ENCODE results near the gene NBEAL2.

DNA sequence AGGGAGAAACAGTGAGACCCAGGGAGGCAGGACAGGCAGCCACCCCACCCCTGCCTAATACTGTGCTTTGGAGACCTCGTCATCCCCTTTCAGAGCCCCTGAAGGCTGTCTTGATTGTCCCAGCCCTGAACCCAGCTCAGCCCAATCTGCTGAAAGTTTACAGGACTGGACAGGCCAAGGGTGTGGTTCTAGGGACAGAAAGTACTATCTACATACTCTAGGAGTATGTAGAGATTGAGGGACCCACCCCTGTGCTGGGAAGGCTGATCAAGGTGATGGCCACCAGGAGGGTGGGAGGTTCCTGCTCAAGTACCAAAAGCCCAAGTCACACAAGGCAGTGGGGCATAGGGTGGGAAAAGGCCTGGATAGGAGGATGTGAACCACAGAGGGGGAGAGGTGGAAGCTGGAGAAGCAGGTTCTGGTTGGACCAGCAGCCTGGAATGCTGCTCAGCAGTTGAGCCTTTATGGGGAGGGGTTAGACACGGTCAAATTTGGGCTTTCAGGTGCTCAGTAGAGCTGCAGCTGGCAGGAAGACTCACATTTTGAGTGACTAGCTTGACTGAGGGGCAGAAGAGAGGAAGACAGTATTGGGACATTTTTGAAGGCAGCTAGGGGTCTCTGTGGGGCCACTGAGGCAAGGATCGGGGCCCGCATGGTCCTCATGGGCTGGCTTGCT is 6.7 kb downstream of the NBEAL2 start:
- TF ChIP-seq, protein P1, sequence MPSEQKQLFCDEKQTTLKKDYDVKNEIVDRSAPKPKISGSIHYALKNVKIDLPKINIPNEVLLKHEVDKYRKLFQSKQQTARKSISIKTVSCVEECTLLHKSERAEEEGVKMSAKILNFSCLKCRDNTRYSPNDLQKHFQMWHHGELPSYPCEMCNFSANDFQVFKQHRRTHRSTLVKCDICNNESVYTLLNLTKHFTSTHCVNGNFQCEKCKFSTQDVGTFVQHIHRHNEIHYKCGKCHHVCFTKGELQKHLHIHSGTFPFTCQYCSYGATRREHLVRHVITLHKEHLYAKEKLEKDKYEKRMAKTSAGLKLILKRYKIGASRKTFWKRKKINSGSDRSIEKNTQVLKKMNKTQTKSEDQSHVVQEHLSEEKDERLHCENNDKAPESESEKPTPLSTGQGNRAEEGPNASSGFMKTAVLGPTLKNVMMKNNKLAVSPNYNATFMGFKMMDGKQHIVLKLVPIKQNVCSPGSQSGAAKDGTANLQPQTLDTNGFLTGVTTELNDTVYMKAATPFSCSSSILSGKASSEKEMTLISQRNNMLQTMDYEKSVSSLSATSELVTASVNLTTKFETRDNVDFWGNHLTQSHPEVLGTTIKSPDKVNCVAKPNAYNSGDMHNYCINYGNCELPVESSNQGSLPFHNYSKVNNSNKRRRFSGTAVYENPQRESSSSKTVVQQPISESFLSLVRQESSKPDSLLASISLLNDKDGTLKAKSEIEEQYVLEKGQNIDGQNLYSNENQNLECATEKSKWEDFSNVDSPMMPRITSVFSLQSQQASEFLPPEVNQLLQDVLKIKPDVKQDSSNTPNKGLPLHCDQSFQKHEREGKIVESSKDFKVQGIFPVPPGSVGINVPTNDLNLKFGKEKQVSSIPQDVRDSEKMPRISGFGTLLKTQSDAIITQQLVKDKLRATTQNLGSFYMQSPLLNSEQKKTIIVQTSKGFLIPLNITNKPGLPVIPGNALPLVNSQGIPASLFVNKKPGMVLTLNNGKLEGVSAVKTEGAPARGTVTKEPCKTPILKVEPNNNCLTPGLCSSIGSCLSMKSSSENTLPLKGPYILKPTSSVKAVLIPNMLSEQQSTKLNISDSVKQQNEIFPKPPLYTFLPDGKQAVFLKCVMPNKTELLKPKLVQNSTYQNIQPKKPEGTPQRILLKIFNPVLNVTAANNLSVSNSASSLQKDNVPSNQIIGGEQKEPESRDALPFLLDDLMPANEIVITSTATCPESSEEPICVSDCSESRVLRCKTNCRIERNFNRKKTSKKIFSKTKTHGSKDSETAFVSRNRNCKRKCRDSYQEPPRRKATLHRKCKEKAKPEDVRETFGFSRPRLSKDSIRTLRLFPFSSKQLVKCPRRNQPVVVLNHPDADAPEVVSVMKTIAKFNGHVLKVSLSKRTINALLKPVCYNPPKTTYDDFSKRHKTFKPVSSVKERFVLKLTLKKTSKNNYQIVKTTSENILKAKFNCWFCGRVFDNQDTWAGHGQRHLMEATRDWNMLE (tag by site-specific recombination; conservative IDR thresholded peaks at IDR 0.05; ENCODE audit: low read depth), result no peak
- no peak for TF ChIP-seq ZBTB7A (tag by site-specific recombination; IDR thresholded peaks at IDR 0.05; ENCODE audit: low read depth)

Measured in HEK293 (cell line).